GM10266 (cell line): ENCODE results near the gene DLK1.

Experiments used
- DNase-seq: peaks from one replicate; pipeline ENCODE4 v3.0.0; 2012; ENCODE audit errors: extremely low spot score
- CTCF ChIP-seq: IDR thresholded peaks from 2 replicates; pipeline ENCODE4 v1.5.1; 2012; ENCODE audit warnings: mild to moderate bottlenecking, low read depth; ENCODE audit not compliant: control insufficient read depth, insufficient read depth; ENCODE audit errors: missing control alignments

The DLK1 gene

DNA sequence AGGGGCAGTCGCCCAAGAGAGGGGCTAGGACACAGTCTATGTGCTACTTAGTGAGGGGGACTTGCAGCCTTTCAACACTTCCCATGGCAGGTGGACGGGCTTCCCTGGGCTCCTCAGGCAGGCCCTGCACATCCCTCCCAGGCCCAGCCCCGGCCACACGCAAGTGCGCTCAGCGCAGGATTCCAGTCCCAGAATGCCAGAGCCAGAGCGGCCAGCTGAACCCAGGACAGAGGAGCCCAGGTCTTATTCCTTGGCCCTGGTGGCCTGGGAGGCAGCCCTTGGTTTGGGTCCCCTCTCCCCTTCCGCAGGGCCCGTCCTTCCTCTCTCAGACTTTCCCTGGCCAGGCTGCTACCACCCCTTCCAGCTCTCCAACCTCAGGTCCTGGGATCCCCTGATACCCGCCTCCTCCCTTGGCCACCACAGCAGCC, 12.0 kb downstream of the DLK1 start:
- no peak for DNase-seq
- no peak for TF ChIP-seq CTCF

DNA sequence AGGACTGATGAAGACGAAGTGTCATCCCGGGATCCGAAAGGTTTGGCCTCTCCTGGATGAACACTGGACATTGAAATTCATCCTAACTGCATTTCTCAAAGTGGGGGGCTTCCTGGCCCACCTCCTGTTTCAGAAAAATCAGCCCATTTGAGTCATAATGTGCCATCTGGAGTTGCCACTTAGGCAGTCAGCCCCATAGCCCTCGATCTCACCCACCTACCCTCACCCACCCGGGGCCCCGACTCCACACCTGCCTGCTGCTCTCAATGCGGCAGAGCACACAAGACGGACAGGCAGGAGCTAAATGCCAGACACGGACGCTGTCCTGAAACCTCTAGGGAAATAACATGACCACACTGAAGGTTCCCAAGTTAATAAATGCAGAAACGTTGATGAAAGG, 12.6 kb downstream of the DLK1 start:
- no peak for DNase-seq
- TF ChIP-seq CTCF: no peak

DNA sequence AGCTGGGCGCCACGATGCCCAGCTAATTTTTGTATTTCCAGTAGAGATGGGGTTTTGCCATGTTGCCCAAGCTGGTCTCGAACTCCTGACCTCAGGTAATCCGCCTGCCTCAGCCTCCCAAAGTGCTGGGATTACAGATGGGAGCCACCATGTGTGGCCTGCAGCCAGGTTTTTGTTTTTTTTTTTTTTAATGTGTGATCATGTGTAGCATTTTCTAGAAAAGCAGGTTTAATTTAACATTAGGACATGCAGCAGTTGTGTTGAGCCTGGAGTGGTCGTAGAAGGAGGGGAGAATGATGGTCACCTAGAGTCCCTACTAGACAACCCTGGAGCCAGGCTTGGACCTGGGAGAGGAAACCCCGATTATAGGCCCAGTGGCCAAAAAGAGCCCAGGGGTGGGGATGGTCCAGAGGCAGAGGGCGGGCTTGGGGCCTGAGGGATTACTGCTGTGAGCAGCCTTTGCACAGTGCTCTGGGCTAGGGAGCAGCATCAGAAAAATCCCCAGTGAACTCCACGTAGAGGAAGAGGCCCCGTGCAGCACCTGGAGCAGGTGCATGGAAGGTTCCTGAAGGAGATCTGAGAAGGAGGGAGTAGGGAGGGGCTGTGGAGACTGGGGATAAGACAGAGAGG, 13.6 kb downstream of the DLK1 start:
- TF ChIP-seq CTCF: no peak
- DNase-seq: no peak

- DNase-seq: no peak
- TF ChIP-seq CTCF: no peak
Measured at GRCh38 chr14:100740929-100741328, 14.2 kb downstream of the DLK1 start.

DNA sequence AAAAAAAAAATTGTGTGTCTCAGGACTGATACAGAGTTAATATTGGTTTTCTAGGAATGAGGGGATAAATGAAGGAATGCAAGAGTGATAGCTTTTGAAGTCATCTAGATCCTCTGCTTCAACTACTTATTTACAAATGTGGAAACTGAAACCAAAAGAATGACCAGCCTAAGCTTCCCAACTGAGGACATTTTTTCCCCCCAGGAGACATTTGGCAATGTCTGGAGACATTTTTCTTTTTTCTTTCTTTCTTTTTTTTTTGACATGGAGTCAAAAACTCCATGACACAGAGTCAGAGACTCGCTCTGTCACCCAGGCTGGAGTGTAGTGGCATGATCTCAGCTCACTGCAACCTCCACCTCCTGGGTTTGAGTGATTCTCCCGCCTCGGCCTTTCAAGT, 15.3 kb downstream of the DLK1 start:
- TF ChIP-seq CTCF: no peak
- DNase-seq: no peak

GRCh38 chr14:100746326-100746725, 19.6 kb downstream of the DLK1 start:
- TF ChIP-seq CTCF: no peak
- DNase-seq: no peak

GRCh38 chr14:100747021-100747586, 20.4 kb downstream of the DLK1 start:
- no peak for TF ChIP-seq CTCF
- no peak for DNase-seq
